GM12878 (cell line): ENCODE results near the gene TM6SF1. TPM values are rescaled to one million over a fixed set of nuclear protein-coding genes. Genes with fewer than 3 reads are reported as not detected.

ENCODE experiments used
- ATAC-seq: fragments of 200-7000 bp; cut with Tn5 transposase; 3 replicates; pipeline ENCODE4 v1.9.1; 2020; ENCODE audit warnings: mild to moderate bottlenecking, moderate library complexity
- BruUV-seq: library from RNA; stranded (reverse); fragments of 400-500 nt; replicated peaks from 2 replicates; lab custom pipeline; 2021; lab: Mats Ljungman, UMichigan
- CTCF ChIA-PET: fragments of 300-600 bp; sonication (Branson Sonifier 250); formaldehyde crosslinking; extraction: SDS; loops from one replicate; lab custom pipeline; 2021; ENCODE audit warnings: inconsistent platforms; lab: Yijun Ruan, JAX
- POLR2A ChIA-PET: fragments of 350-600 bp; formaldehyde crosslinking; extraction: SDS; loops from one replicate; lab custom pipeline; 2021; ENCODE audit warnings: inconsistent platforms; lab: Charles Lee
- RAD21 ChIA-PET: fragments of 300-600 bp; sonication (Branson Sonifier 250); formaldehyde crosslinking; loops from one replicate; lab custom pipeline; 2023; ENCODE audit warnings: antibody characterized with exemption; ENCODE audit not compliant: unreplicated experiment; lab: Charles Lee
- SMC1A ChIA-PET: fragments of 300-600 bp; sonication (Branson Sonifier 250); formaldehyde crosslinking; loops from one replicate; lab custom pipeline; 2023; ENCODE audit not compliant: unreplicated experiment, uncharacterized antibody; lab: Charles Lee
- DNase-seq: peaks from one replicate; pipeline ENCODE4 v3.0.0-alpha.2; 2011; ENCODE audit warnings: low read depth, low spot score
- FAIRE-seq: peaks from 3 replicates; lab custom pipeline; 2011; peaks lifted over from hg19 to GRCh38; lab: Jason Lieb, UNC
- H2AFZ ChIP-seq: 2 replicates; pipeline ENCODE4 v1.6.0; 2011; ENCODE audit warnings: low read depth, low read length, control low read depth; ENCODE audit not compliant: control insufficient read depth
- H3K27ac ChIP-seq: 2 replicates; pipeline ENCODE4 v1.5.1; 2011; ENCODE audit warnings: control low read depth; ENCODE audit not compliant: control insufficient read depth, insufficient read depth
- H3K27me3 ChIP-seq, 2 experiments: replicated peaks in 1 of 2; 2 replicates each; pipeline versions ENCODE4 v1.6.0 to v1.6.1; 2011; ENCODE audit warnings: low read length in 1 of 2; ENCODE audit not compliant: control insufficient read depth in 2 of 2, insufficient read depth in 2 of 2
- H3K36me3 ChIP-seq, 2 experiments: 2 replicates each; pipeline ENCODE4 v1.5.1; 2011; ENCODE audit warnings: low read length in 1 of 2; ENCODE audit not compliant: control insufficient read depth in 2 of 2, insufficient read depth in 2 of 2
- H3K4me1 ChIP-seq: 2 replicates; pipeline ENCODE4 v1.6.1; 2011; ENCODE audit warnings: mild to moderate bottlenecking, low read length, moderate library complexity, mixed read lengths; ENCODE audit not compliant: control insufficient read depth, insufficient read depth
- H3K4me2 ChIP-seq: 2 replicates; pipeline ENCODE4 v1.6.0; 2011; ENCODE audit warnings: control low read depth; ENCODE audit not compliant: control insufficient read depth, insufficient read depth
- H3K4me3 ChIP-seq: fragments of 200-600 bp; sonication (generic); 2 replicates; pipeline ENCODE4 v1.5.1; 2016
- H3K79me2 ChIP-seq: 2 replicates; pipeline ENCODE4 v1.6.0; 2011; ENCODE audit warnings: low read length; ENCODE audit not compliant: control insufficient read depth, insufficient read depth
- H3K9ac ChIP-seq: 2 replicates; pipeline ENCODE4 v1.8.0; 2011; ENCODE audit warnings: low read length, control low read depth, mixed read lengths; ENCODE audit not compliant: control insufficient read depth, insufficient read depth
- H3K9me3 ChIP-seq: replicated peaks from 3 replicates; pipeline ENCODE4 v1.5.1; 2011; ENCODE audit warnings: mild to moderate bottlenecking, low read length; ENCODE audit not compliant: control insufficient read depth, insufficient read depth
- H4K20me1 ChIP-seq: 2 replicates; pipeline ENCODE4 v1.6.0; 2011; ENCODE audit not compliant: control insufficient read depth, insufficient read depth
- DPF2 ChIP-seq: fragments of 450-650 bp; IDR thresholded peaks from 2 replicates; pipeline ENCODE4 v1.6.1; 2017; ENCODE audit warnings: mild to moderate bottlenecking
- EP300 ChIP-seq, 2 experiments: fragments of 150-350 bp in 1 of 2; IDR thresholded peaks; 2 replicates each; pipeline ENCODE4 v1.6.1; 2011 to 2012; ENCODE audit warnings: low read depth in 2 of 2, low read length in 2 of 2, borderline replicate concordance in 1 of 2, improper control_type of control experiment in 1 of 2, inconsistent platforms in 1 of 2; ENCODE audit not compliant: control insufficient read depth in 1 of 2
- ETV6 ChIP-seq, 2 experiments: fragments of 450-650 bp in 1 of 2; IDR thresholded peaks in 1 of 2; conservative IDR thresholded peaks in 1 of 2; 2 replicates each; pipeline ENCODE4 v1.6.1; 2014; ENCODE audit warnings: antibody characterized with exemption in 1 of 2, borderline replicate concordance in 1 of 2, low read depth in 1 of 2, mild to moderate bottlenecking in 1 of 2, moderate library complexity in 1 of 2
- FOS ChIP-seq: IDR thresholded peaks from 3 replicates; pipeline ENCODE4 v1.6.1; 2011; ENCODE audit warnings: borderline replicate concordance; ENCODE audit not compliant: insufficient read length; ENCODE audit errors: extremely low read depth
- NFXL1 ChIP-seq: fragments of 450-650 bp; IDR thresholded peaks from 2 replicates; pipeline ENCODE4 v1.6.1; 2017; ENCODE audit warnings: antibody characterized with exemption, mild to moderate bottlenecking, borderline replicate concordance
- POLR2AphosphoS2 ChIP-seq: IDR thresholded peaks from 2 replicates; pipeline ENCODE4 v1.6.1; 2011; ENCODE audit warnings: low read depth, mild to moderate bottlenecking, low read length, improper control_type of control experiment, moderate library complexity
- POLR2AphosphoS5 ChIP-seq: IDR thresholded peaks from 2 replicates; pipeline ENCODE4 v1.6.1; 2011; ENCODE audit warnings: mild to moderate bottlenecking, low read length, inconsistent platforms
- RCOR1 ChIP-seq: conservative IDR thresholded peaks from 2 replicates; pipeline ENCODE4 v1.6.1; 2012; ENCODE audit warnings: low read depth, low read length, improper control_type of control experiment
- SUPT20H ChIP-seq: IDR thresholded peaks from 2 replicates; pipeline ENCODE4 v1.6.1; 2011; ENCODE audit warnings: low read depth, mild to moderate bottlenecking, low read length, moderate library complexity, borderline replicate concordance; ENCODE audit not compliant: control insufficient read depth
- WGBS: methylation state at CpG from one replicate; pipeline ENCODE4 v1.1.6; 2016; ENCODE audit warnings: low lambda C conversion rate; ENCODE audit not compliant: insufficient replicate concordance, insufficient coverage; ENCODE audit errors: missing lambda C conversion rate; 5-methylcytosine and 5-hydroxymethylcytosine counted together
- in situ Hi-C: fragments of 300-500 bp; cut with MboI; formaldehyde crosslinking; loops from 9 replicates; pipeline ENCODE4 v1.14.3; 2018; ENCODE audit warnings: mixed read lengths
- intact Hi-C: fragments of 100-400 bp; cut with micrococcal nuclease; formaldehyde crosslinking; loops from one replicate; pipeline ENCODE4 v1.14.2; 2022; ENCODE audit not compliant: unreplicated experiment
- polyA plus RNA-seq, 11 experiments: library from polyadenylated mRNA; depleted of rRNA in 4 of 11; unstranded in 6 of 11; stranded (reverse) in 5 of 11; fragments of >200 nt; fragmentation: Nextera tagmentation in 4 of 11; fragmentation: Illumina TruSeq in 1 of 11; extraction: Ambion mirVana in 4 of 11; extraction: Trizol in 1 of 11; gene quantifications; 1 replicate in 1 of 11; 2 replicates in 10 of 11; pipeline versions ENCODE4 v1.2.1 to v1.2.3, GENCODE V29; 2011 to 2016; ENCODE audit warnings: inconsistent platforms in 2 of 11, missing spikeins in 2 of 11, low read depth in 1 of 11
- total RNA-seq, 4 experiments: library from RNA; depleted of rRNA in 3 of 4; stranded (reverse); fragments of >200 nt in 3 of 4; fragmentation: Illumina TruSeq in 1 of 4; extraction: Trizol in 1 of 4; gene quantifications; 2 replicates each; pipeline versions ENCODE4 v1.2.1 to v1.2.3, GENCODE V29; 2013 to 2021
- TF ChIP-seq, protein P1 (sequence below): IDR thresholded peaks from 2 replicates; pipeline ENCODE4 v1.6.1; 2012; ENCODE audit warnings: low read length, inconsistent platforms

The TM6SF1 gene
- total and polyA plus RNA-seq, 10 of the 15 experiments (the other 5 are each of a cell fraction or from before 2014, with no cell fraction given): 0.56 to 2.7 (median 1.2) TPM

DNA sequence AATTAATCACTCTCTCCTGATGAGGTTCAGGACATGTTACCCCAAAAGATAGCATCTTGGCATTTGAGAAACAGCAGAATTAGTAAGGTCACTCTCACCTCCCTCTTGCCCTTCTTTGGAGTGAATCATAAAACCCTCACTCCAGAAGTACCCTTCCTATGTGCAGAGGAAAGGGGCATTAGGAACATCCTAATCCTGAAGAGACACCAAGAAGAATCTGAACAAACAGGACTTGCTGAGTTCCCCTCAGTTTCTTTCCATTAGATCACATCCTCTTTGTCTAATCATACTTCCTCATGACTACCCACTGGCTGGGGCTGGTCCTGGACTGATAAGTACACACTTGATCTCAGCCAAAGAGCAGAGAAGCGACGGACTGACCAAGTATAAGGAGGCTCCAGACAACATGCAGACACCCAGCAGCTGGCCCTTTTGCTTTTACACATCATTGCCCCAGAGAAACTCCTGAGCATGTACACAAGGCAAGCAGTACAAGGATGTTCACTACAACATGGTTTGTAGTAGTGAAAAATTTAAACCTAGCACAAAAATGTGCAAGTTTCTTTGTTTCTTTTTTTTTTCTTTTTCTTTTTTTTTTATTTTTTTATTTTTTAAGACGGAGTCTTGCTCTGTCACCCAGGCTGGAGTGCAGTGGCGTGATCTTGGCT lies 15.0 kb upstream of the TM6SF1 start (continued):
- no peak for TF ChIP-seq POLR2AphosphoS2
- TF ChIP-seq SUPT20H: no peak
- TF ChIP-seq, protein P1, sequence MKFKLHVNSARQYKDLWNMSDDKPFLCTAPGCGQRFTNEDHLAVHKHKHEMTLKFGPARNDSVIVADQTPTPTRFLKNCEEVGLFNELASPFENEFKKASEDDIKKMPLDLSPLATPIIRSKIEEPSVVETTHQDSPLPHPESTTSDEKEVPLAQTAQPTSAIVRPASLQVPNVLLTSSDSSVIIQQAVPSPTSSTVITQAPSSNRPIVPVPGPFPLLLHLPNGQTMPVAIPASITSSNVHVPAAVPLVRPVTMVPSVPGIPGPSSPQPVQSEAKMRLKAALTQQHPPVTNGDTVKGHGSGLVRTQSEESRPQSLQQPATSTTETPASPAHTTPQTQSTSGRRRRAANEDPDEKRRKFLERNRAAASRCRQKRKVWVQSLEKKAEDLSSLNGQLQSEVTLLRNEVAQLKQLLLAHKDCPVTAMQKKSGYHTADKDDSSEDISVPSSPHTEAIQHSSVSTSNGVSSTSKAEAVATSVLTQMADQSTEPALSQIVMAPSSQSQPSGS: 0 out of 2 replicates have a peak, but pooled peaks have one; percentile 19
- TF ChIP-seq ETV6 (conservative IDR thresholded peaks at IDR 0.05 in 1 of 2, IDR thresholded peaks at IDR 0.05 in 1 of 2; ENCODE audit: borderline replicate concordance in 1 of 2, low read depth in 1 of 2): peak in 1 of 2 experiments; percentile 28; a peak in 1 of 4 replicates
- TF ChIP-seq POLR2AphosphoS5: peak; percentile 44
- no peak for TF ChIP-seq RCOR1
- TF ChIP-seq FOS: no peak
- TF ChIP-seq NFXL1: no peak

DNA sequence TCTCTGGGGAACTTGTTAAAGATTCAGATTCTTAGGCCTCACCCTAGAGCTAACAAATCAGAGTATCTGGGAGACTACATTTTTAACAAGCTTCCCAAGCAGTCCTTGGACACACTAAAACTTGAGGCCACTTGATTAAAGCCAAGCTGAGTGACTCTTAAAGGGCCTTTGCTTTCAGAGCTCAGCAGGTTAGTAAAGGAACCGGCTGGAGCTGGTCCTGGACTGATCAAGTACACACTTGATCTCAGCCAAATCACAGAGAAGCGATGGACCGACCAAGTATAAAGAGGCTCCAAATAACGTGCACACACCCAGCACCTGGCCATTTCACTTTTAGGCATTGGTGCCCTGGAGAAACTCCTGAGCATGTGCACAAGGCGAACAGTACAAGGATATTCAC lies 12.9 kb upstream of the TM6SF1 start:
- Histone ChIP-seq H4K20me1 (no peaks in the 10 kb centered on the region), H2AFZ (no peak overlapping the region), H3K9ac (no peak overlapping the region), H3K9me3 (no peaks in the 10 kb centered on the region), H3K4me2 (no peak overlapping the region), H3K27me3 (no peaks in the 10 kb centered on the region), H3K4me1 (peaks cover 6% of the 10 kb centered on the region), H3K79me2 (no peaks in the 10 kb centered on the region), H3K4me3 (no peak overlapping the region), H3K36me3 (no peaks in the 10 kb centered on the region), H3K27ac (no peak overlapping the region)
- TF ChIP-seq DPF2 (no peak), EP300 (IDR thresholded peaks at IDR 0.05; ENCODE audit: borderline replicate concordance in 1 of 2, control insufficient read depth in 1 of 2, low read depth in 2 of 2, low read length in 2 of 2) (no peak)
- DNase-seq (no peak), FAIRE-seq (no peak), ATAC-seq (no peak)
- in situ Hi-C loops (no loop called here), intact Hi-C loops (no loop called here)
- RAD21 ChIA-PET: interaction anchor here (1.5 kb wide), 1 partner anchor 28 kb away, joined by 3 read pairs; the partner anchor contains the start of gene BTBD1
- WGBS: 77% methylated on average over 5 of the region's 5 CpGs
- CTCF ChIA-PET: no interaction called here
- BruUV-seq: no TSS peak
- SMC1A ChIA-PET: no interaction called here
- POLR2A ChIA-PET: no interaction called here
